BJ (cell line): Measurements from ENCODE around the gene NDFIP2. TPM values are rescaled to one million over a fixed set of nuclear protein-coding genes. Genes with fewer than 3 reads are reported as not detected.

Experiments
- CTCF ChIA-PET: fragments of 350-600 bp; formaldehyde crosslinking; extraction: SDS; loops from one replicate; lab custom pipeline; 2021; ENCODE audit warnings: antibody characterized with exemption, inconsistent platforms; lab: Yijun Ruan, JAX
- POLR2A ChIA-PET: fragments of 300-600 bp; sonication (Branson Sonifier 250); formaldehyde crosslinking; extraction: SDS; loops from one replicate; lab custom pipeline; 2021; ENCODE audit warnings: antibody characterized with exemption; lab: Charles Lee
- DNase-seq: peaks from one replicate; pipeline ENCODE4 v3.0.0-alpha.2; 2011; ENCODE audit warnings: low read depth
- H3K27me3 ChIP-seq: 2 replicates; pipeline ENCODE4 v1.6.0; 2011; ENCODE audit warnings: low read length; ENCODE audit not compliant: control insufficient read depth, insufficient read depth
- H3K36me3 ChIP-seq: 2 replicates; pipeline ENCODE4 v1.5.1; 2011; ENCODE audit warnings: low read length; ENCODE audit not compliant: control insufficient read depth, insufficient read depth
- H3K4me3 ChIP-seq: 2 replicates; pipeline ENCODE4 v1.5.1; 2011; ENCODE audit warnings: low read depth, mild to moderate bottlenecking, control low read depth, low read length
- polyA plus RNA-seq: library from polyadenylated mRNA; depleted of rRNA; stranded (reverse); fragments of >200 nt; gene quantifications from 2 replicates; pipeline ENCODE4 v1.2.3, GENCODE V29; 2011
- TF ChIP-seq, protein P1 (sequence below): IDR thresholded peaks from 2 replicates; pipeline ENCODE4 v1.5.1; 2011; ENCODE audit warnings: low read depth, mild to moderate bottlenecking, control low read depth, inconsistent platforms, low read length, moderate library complexity; ENCODE audit not compliant: insufficient read depth

NDFIP2 gene
- polyA plus RNA-seq, 1 experiment, result 53.8 TPM

DNA sequence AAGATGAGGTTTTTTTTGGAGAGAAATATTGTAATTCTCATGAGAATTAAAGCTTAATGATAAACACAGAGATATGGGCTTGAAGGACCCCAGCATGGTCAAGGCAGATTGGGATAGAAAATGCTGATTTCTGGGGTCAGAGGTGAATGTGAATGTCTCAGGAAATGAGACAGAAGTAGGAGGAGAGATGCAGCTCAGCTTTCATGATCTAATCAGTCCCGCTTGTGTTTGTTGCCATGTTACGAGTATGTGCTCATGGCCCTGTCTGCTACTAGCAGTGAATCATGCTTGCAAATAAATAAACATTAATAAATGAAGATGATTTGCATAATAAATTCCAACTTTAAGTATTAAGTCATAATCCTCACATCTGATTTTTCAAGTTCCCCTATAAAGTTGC, 23.0 kb upstream of the NDFIP2 start:
- no peaks in the 10 kb centered on the region for H3K27me3 ChIP-seq
- no peaks in the 10 kb centered on the region for H3K36me3 ChIP-seq
- peak; percentile 59 for DNase-seq
- CTCF ChIA-PET, result no interaction called here
- no peak overlapping the region for H3K4me3 ChIP-seq
- TF ChIP-seq, protein P1, sequence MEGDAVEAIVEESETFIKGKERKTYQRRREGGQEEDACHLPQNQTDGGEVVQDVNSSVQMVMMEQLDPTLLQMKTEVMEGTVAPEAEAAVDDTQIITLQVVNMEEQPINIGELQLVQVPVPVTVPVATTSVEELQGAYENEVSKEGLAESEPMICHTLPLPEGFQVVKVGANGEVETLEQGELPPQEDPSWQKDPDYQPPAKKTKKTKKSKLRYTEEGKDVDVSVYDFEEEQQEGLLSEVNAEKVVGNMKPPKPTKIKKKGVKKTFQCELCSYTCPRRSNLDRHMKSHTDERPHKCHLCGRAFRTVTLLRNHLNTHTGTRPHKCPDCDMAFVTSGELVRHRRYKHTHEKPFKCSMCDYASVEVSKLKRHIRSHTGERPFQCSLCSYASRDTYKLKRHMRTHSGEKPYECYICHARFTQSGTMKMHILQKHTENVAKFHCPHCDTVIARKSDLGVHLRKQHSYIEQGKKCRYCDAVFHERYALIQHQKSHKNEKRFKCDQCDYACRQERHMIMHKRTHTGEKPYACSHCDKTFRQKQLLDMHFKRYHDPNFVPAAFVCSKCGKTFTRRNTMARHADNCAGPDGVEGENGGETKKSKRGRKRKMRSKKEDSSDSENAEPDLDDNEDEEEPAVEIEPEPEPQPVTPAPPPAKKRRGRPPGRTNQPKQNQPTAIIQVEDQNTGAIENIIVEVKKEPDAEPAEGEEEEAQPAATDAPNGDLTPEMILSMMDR, result no peak
- POLR2A ChIA-PET, result no interaction called here

GRCh38 chr13:79458436-79458835, 22.5 kb upstream of the NDFIP2 start:
- H3K4me3 ChIP-seq, result no peak overlapping the region
- no peaks in the 10 kb centered on the region for H3K36me3 ChIP-seq
- H3K27me3 ChIP-seq, result no peaks in the 10 kb centered on the region
- ChIA-PET CTCF (interaction anchor here (1.6 kb wide), 1 partner anchor 35 kb away, joined by 4 read pairs; no protein-coding TSS in a partner anchor), POLR2A (no interaction called here)
- DNase-seq, result no peak
- TF ChIP-seq, protein P1, result no peak

GRCh38 chr13:79459906-79460305, 21.0 kb upstream of the NDFIP2 start:
- no peaks in the 10 kb centered on the region for H3K27me3 ChIP-seq
- no peaks in the 10 kb centered on the region for H3K36me3 ChIP-seq
- TF ChIP-seq, protein P1, result no peak
- POLR2A ChIA-PET, result no interaction called here
- no peak for DNase-seq
- H3K4me3 ChIP-seq, result no peak overlapping the region
- CTCF ChIA-PET, result interaction anchor here (0.6 to 1.6 kb wide), 2 partner anchors 36 to 908 kb away, joined by 4 read pairs; no protein-coding TSS in a partner anchor

GRCh38 chr13:79462895-79463294, 18.1 kb upstream of the NDFIP2 start:
- CTCF ChIA-PET, result no interaction called here
- POLR2A ChIA-PET, result no interaction called here
- Histone ChIP-seq H3K36me3 (no peaks in the 10 kb centered on the region), H3K4me3 (no peak overlapping the region), H3K27me3 (no peaks in the 10 kb centered on the region)
- DNase-seq, result no peak
- TF ChIP-seq, protein P1, result no peak

- Histone ChIP-seq H3K4me3 (no peak overlapping the region), H3K36me3 (no peaks in the 10 kb centered on the region), H3K27me3 (no peaks in the 10 kb centered on the region)
- ChIA-PET CTCF (no interaction called here), POLR2A (no interaction called here)
- TF ChIP-seq, protein P1, result no peak
- DNase-seq, result no peak
These were observed 17.4 kb upstream of the NDFIP2 start for GRCh38 chr13:79463604-79464003.
